T follicular helper cell (primary cell): Measurements from ENCODE around the gene ANKHD1.
A peak's percentile ranks its signal among the peaks of the same experiment; 100 is the strongest.

Experiments used
- DNase-seq: peaks from one replicate; pipeline ENCODE4 v3.0.0-alpha.2; 2020; ENCODE audit warnings: low read depth

Gene ANKHD1

GRCh38 chr5:140542972-140543371 lies 141.3 kb downstream of the ANKHD1 start:
- DNase-seq: no peak

GRCh38 chr5:140544986-140545385 lies 143.4 kb downstream of the ANKHD1 start:
- DNase-seq: no peak

GRCh38 chr5:140545606-140546005 lies 144.0 kb downstream of the ANKHD1 start:
- no peak for DNase-seq

DNA sequence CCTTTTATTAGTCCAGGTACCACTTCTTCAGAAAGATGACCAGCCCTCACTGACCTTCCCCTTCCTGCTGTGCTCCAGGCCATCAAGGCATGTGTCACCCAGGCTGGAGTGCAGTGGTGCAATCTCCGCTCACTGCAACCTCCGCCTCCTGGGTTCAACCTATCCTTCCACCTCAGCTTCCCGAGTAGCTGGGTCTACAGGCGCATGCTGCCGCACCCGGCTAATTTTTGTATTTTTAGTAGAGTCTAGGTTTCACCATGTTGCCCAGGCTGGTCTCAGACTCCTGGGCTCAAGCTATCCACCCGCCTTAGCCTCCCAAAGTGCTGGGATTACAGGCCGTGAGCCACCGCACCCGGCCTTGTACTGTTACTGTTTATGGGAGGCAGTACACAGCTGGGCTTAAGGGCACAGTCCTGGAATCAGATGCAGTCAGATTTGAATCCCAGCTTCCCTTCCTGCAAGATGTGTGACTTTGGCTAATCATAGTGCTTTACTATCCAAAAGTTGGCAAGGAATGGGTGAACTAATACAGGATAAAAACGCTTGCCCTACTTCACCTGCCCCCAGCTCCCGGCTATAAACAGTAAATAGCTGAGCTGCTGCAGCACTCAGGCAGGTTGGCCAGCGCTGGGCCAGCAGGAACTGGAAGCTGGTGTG lies 145.3 kb downstream of the ANKHD1 start:
- no peak for DNase-seq

DNA sequence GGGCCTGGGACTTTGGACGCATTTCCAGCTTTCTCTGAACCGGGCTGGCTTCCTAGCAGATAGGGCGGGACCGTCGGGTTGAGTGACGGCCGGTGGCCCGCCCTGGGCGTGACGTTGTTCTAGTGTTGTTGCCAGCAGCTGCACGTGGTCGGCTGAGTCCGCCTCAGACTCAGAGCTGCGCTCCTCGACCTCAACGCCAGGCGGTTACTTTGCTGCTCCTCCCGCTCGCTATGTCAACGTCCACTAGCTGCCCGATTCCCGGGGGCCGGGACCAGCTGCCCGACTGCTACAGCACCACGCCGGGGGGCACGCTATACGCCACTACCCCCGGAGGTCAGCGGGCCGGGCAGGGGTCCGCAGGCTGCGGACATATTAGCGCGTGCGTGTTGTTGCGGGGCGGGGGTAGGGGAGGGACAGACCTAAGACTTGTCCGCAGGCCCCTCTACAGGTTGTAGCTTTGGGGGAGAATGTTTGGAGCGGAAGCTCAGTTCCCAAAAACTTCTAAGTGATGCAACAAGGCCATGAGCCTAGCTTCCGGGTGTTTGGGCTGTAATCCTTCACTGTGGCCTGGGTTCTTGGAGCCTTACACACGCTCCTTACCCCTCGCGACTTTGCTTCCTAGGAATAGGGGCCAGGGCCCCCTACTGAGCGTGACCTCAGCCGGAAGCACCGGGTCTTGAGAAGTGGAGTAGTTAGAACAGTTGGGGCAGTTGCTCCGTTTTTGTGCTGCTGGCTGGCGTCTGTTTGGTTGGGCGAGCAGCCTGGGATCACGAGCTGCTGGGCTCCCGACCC lies 146.1 kb downstream of the ANKHD1 start, which contains the start of gene EIF4EBP3:
Gene EIF4EBP3, plus strand, starts transcription at position 155 of the 792 bp plus-strand sequence. Its CDS starts 76 bp downstream, at position 231.
- peak; percentile 84 for DNase-seq

GRCh38 chr5:140548300-140548688 lies 146.7 kb downstream of the ANKHD1 start:
- DNase-seq: no peak

DNA sequence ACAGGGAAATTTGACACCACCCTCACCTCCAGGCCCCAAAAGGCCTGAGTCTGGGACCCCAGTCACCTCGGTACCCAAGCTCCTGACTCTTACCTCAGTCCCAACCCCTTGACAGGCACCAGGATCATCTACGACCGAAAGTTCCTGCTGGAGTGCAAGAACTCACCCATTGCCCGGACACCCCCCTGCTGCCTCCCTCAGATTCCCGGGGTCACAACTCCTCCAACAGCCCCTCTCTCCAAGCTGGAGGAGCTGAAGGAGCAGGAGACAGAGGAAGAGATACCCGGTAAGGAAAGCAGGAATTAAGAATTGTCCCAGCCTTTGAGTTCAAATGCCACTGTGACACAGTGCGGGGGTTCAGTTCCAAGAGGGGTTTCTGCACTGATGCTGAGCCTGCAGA lies 147.2 kb downstream of the ANKHD1 start:
- DNase-seq: no peak

DNA sequence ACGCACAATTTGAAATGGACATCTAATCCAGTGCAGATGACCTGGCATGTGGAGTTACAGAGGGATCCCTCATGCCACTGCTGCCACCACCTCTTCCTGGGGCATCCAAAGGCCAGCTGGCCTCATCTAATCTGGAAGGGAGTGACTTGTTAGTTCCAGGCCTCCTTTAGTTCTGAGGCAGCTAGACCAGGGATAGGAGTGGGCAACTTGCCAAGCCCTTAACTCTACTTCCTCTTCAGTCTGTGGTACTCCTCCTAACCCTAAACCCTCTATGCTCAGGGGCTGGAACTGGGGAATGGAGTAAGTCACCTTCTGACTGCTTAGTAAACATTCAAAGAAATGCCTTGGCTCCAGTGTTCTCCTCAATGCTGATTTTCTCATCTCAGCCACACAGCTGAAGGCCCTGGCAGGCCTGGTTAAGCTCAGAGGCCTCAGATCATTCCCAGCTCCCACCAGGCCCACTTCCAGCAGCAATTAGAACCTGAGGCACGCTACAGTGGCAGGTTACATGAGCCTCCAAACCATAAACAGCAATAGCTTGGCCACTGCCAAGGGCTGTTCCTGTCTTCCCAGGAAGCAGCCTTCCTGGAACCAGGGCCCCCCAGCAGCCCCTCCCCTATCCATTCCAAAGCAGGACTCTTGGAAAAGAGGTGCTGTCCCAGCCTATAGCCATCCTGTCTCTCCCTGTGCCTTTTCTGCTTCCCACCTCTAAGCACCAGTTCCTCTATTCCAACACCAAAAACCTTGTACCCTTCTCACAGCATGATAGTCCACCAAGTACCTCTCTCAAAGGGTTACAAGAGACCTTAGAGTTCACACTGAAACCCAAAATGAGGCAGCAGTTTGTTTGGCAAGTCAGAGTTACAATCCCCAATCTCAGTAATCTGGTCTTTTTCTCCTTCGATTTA lies 147.9 kb downstream of the ANKHD1 start:
- DNase-seq: no peak

- DNase-seq: no peak
These were observed 148.8 kb downstream of the ANKHD1 start for GRCh38 chr5:140550147-140551079.

DNA sequence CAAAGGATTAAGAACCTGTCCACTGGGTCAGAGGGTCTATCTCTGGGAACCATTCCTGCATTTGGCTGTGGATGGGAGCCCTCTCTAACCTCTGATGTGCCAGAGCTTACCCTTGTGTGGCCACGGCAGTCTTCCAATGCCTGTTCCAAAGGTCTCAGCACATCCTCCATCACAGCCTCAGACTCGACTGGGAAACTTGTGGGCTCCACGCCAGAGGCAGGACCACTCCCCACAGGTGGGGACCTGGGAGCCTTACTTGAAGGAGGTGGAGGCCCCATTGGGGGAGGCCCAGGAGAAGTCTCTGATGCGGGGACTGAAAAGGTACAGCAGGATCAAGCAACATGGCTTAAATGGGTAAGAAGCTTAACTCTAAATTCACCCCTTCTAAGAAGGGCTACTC lies 150.2 kb downstream of the ANKHD1 start:
- DNase-seq: no peak

DNA sequence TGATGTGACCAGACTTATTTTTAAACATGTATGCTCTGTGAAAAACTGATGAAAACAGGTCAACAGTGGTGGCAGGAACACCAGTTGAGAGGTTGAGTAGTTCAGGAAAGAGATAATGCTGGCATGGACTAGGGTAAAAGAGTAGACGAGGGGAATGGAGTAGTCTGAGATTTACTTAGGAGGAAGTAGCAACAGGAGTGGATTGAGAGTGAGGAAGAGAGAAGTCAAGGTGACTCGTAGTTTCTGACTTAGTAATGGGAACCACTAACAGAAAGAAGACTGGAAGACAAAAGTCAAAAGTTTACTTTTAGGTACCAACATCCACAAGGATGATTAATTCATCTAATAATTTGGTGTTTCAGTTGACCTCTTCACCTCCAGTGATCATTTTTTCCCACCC lies 152.0 kb downstream of the ANKHD1 start:
- DNase-seq: no peak

GRCh38 chr5:140554454-140554853 lies 152.8 kb downstream of the ANKHD1 start:
- no peak for DNase-seq

DNA sequence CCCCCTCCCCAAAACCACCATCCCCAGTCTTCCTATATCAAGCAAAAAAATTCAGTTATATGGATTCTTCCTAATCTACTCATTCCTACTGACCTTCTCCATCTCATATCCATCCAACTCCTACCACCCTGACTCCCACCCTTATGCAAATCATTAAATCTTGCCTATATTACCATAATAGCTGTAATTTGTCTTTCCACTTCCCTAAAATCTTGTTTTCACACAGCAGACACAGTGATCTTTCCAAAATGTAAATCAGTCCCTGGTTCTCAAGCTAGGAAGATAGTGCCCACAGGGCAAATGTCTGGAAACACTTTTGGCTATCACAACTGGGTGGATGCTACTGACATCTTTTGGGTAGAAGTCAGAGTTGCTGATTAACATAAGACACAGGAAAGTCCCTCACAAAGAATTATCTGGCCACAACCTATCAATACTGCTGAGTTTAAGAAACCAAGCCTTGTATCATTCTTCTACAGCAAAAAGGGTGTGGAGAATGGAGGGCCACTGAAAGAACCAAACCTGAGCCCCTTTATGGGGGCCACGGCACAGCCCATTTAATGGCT lies 154.2 kb downstream of the ANKHD1 start:
- DNase-seq: no peak

DNA sequence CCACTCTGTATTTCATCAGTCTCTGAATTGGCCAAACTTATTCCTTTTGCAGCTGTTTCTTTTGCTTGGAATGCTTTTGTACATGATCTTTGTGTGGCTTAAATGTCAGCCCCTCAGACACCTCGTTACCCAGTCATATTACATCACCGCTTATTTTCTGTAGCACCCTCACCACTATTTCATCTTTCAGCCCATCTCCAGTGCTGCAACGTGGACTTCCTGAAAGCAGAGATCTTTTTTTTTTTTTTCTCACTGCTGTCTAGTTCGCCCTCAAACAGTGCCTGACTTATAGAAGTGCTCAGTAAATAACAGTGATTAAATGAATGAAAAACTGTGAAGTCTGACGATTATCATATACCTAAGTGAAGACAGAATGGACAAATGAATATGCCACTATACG lies 154.8 kb downstream of the ANKHD1 start:
- no peak for DNase-seq

DNA sequence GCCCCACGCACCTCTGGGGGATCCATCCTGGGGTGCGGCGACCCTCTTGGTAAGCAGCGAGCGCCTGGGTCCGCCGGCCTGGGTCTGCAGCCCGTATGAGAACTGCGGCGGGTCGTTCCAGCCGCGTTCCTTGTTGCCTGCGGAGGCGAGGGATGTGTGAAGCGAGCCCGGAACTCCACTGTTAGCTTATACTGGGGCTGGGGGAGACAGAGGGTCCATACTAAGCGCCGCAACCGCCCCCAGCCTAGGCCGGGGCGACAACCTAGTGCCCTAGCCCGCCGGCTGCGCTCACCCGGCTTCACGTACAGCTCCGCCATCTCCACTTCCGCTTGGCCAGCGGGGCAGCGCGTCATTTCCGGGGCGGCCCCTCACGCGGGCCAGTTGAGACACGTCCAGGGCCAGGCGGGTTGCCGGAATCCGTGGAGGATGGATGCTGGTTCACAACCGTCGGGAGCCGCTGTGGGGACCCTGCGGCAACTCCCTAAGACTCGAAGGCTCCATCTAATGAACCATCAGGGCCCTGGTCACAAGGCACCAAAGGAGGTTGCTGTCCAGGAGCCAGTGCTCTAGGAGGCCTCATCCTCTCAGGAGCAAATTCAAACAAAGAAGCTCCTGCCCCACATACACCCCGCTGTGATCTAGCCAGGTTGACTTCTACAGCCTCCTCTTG lies 155.6 kb downstream of the ANKHD1 start, which contains the start of gene SRA1:
Gene SRA1, minus strand, starts transcription at position 338 of the 670 bp plus-strand sequence. Its CDS starts 21 bp downstream, at position 317.
- DNase-seq: peak; percentile 73

- no peak for DNase-seq
These were observed 156.3 kb downstream of the ANKHD1 start for GRCh38 chr5:140557965-140558364.

GRCh38 chr5:140558542-140558941 lies 156.9 kb downstream of the ANKHD1 start:
- no peak for DNase-seq

- DNase-seq: no peak
These were observed 158.6 kb downstream of the ANKHD1 start for GRCh38 chr5:140560227-140560626.

- no peak for DNase-seq
These were observed 160.3 kb downstream of the ANKHD1 start for GRCh38 chr5:140561753-140562523.
